Hepatocyte (in vitro differentiated cells): ENCODE measurements around the gene NEK8.

Source experiments
- EZH2 ChIP-seq: fragments of 200-600 bp; sonication (generic); IDR thresholded peaks from 2 replicates; pipeline ENCODE4 v1.6.1; 2016; ENCODE audit warnings: antibody characterized with exemption, mild to moderate bottlenecking, borderline replicate concordance
- EZH2phosphoT487 ChIP-seq: fragments of 200-600 bp; sonication (generic); IDR thresholded peaks from one replicate; pipeline ENCODE4 v1.6.1; 2018; ENCODE audit warnings: antibody characterized with exemption, mild to moderate bottlenecking, low read depth, moderate library complexity; ENCODE audit not compliant: unreplicated experiment, severe bottlenecking
- TF ChIP-seq, protein P1 (sequence below): fragments of 200-600 bp; sonication (generic); IDR thresholded peaks from 2 replicates; pipeline ENCODE4 v1.5.1; 2016; ENCODE audit warnings: antibody characterized with exemption, mild to moderate bottlenecking; ENCODE audit not compliant: poor library complexity

DNA sequence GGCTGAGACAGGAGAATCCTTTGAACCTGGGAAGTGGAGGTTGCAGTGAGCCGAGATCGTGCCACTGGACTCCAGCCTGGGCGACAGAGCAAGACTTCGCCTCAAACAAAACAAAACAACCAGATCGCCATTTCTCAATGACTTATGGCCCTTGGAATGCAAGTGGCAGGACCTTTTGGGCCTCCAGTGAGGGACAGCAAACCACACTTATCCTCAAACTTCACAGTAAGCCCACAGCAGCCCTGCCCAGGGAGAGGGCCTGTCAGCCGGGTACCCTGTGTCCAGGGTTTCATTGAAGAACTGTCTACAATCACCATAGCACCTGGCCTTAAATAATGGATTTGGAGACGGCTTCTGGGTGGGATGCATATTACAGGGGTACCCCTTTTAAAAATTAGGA is 26.9 kb downstream of the NEK8 start:
- TF ChIP-seq EZH2phosphoT487 (no peak), EZH2 (no peak)
- TF ChIP-seq, protein P1, sequence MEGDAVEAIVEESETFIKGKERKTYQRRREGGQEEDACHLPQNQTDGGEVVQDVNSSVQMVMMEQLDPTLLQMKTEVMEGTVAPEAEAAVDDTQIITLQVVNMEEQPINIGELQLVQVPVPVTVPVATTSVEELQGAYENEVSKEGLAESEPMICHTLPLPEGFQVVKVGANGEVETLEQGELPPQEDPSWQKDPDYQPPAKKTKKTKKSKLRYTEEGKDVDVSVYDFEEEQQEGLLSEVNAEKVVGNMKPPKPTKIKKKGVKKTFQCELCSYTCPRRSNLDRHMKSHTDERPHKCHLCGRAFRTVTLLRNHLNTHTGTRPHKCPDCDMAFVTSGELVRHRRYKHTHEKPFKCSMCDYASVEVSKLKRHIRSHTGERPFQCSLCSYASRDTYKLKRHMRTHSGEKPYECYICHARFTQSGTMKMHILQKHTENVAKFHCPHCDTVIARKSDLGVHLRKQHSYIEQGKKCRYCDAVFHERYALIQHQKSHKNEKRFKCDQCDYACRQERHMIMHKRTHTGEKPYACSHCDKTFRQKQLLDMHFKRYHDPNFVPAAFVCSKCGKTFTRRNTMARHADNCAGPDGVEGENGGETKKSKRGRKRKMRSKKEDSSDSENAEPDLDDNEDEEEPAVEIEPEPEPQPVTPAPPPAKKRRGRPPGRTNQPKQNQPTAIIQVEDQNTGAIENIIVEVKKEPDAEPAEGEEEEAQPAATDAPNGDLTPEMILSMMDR, result no peak
